SK-N-SH treated with all-trans-retinoic acid at 6 μM for 48 hours (cell line): ENCODE measurements around the gene DCXR.

Experiments used
- ATAC-seq: fragments of 200-7000 bp; cut with Tn5 transposase; 3 replicates; pipeline ENCODE4 v1.9.1; 2020; ENCODE audit warnings: mild to moderate bottlenecking, moderate library complexity
- ARNTL ChIP-seq: fragments of 450-650 bp; formaldehyde crosslinking; IDR thresholded peaks from 2 replicates; pipeline ENCODE4 v1.5.0; 2020; ENCODE audit warnings: low read depth, mild to moderate bottlenecking, moderate library complexity, borderline replicate concordance
- CREB5 ChIP-seq: fragments of 250-450 bp; sonication (Bioruptor Pico); IDR thresholded peaks from 2 replicates; pipeline ENCODE4 v1.5.1; 2020; ENCODE audit warnings: low read depth, mild to moderate bottlenecking, moderate library complexity
- CSDC2 ChIP-seq: fragments of 250-450 bp; sonication (Bioruptor Pico); IDR thresholded peaks from 2 replicates; pipeline ENCODE4 v1.5.0; 2020; ENCODE audit warnings: mild to moderate bottlenecking, moderate library complexity
- CSRNP3 ChIP-seq: fragments of 250-450 bp; sonication (Bioruptor Pico); IDR thresholded peaks from 2 replicates; pipeline ENCODE4 v1.5.1; 2021; ENCODE audit warnings: mild to moderate bottlenecking, moderate library complexity
- PATZ1 ChIP-seq: fragments of 250-450 bp; sonication (Bioruptor Pico); IDR thresholded peaks from 2 replicates; pipeline ENCODE4 v1.8.0; 2020; ENCODE audit warnings: mild to moderate bottlenecking, moderate library complexity, borderline replicate concordance
- POU6F1 ChIP-seq: fragments of 250-450 bp; sonication (Bioruptor Pico); IDR thresholded peaks from 2 replicates; pipeline ENCODE4 v1.8.0; 2021; ENCODE audit warnings: low read depth, mild to moderate bottlenecking, moderate library complexity, borderline replicate concordance
- RARB ChIP-seq: fragments of 250-450 bp; sonication (Bioruptor Pico); IDR thresholded peaks from 2 replicates; pipeline ENCODE4 v1.8.0; 2021; ENCODE audit warnings: mild to moderate bottlenecking, moderate library complexity
- SNAI2 ChIP-seq: fragments of 250-450 bp; sonication (Bioruptor Pico); IDR thresholded peaks from 2 replicates; pipeline ENCODE4 v1.5.0; 2020; ENCODE audit warnings: mild to moderate bottlenecking, moderate library complexity
- TOX ChIP-seq: fragments of 250-450 bp; sonication (Bioruptor Pico); IDR thresholded peaks from 2 replicates; pipeline ENCODE4 v1.8.0; 2021; ENCODE audit warnings: mild to moderate bottlenecking, moderate library complexity, borderline replicate concordance
- TSHZ2 ChIP-seq: fragments of 250-450 bp; sonication (Bioruptor Pico); IDR thresholded peaks from 2 replicates; pipeline ENCODE4 v1.5.0; 2020; ENCODE audit warnings: mild to moderate bottlenecking, moderate library complexity
- ZC3H10 ChIP-seq: fragments of 250-450 bp; sonication (Bioruptor Pico); IDR thresholded peaks from 2 replicates; pipeline ENCODE4 v1.5.1; 2021; ENCODE audit warnings: mild to moderate bottlenecking, moderate library complexity
- ZFP3 ChIP-seq: fragments of 250-450 bp; sonication (Bioruptor Pico); IDR thresholded peaks from 2 replicates; pipeline ENCODE4 v1.5.0; 2020; ENCODE audit warnings: mild to moderate bottlenecking, moderate library complexity
- ZFP30 ChIP-seq: fragments of 450-650 bp; formaldehyde crosslinking; IDR thresholded peaks from 2 replicates; pipeline ENCODE4 v1.5.0; 2022; ENCODE audit warnings: mild to moderate bottlenecking, moderate library complexity
- ZNF70 ChIP-seq: fragments of 450-650 bp; formaldehyde crosslinking; IDR thresholded peaks from 2 replicates; pipeline ENCODE4 v1.5.0; 2020; ENCODE audit warnings: mild to moderate bottlenecking, moderate library complexity

Gene DCXR

GRCh38 chr17:82052638-82053059, 15.2 kb upstream of the DCXR start:
- peak; percentile 1 for ATAC-seq
- TF ChIP-seq CREB5 (CRISPR knock-in tag) (no peak), ARNTL (CRISPR knock-in tag) (no peak), CSRNP3 (no peak), SNAI2 (CRISPR knock-in tag) (no peak)
- TF ChIP-seq, all 23 proteins: peak for 0

GRCh38 chr17:82051776-82052637, 14.5 kb upstream of the DCXR start, which contains the start of the genes GPS1 and RFNG:
TSS of gene GPS1 (plus strand) at chr17:82051898. CDS start at chr17:82051932, 34 bp downstream.
TSS of gene RFNG (minus strand) at chr17:82051811. CDS start at chr17:82051766, 45 bp downstream.
- TF ChIP-seq ZC3H10 (no peak), TOX (CRISPR knock-in tag) (no peak), ZFP3 (CRISPR knock-in tag) (no peak), ZFP30 (CRISPR knock-in tag) (no peak), PATZ1 (CRISPR knock-in tag) (no peak), POU6F1 (CRISPR knock-in tag) (no peak), RARB (CRISPR knock-in tag) (no peak)
- TF ChIP-seq, all 23 proteins: peak for 0
- ATAC-seq, result peak; percentile 65

GRCh38 chr17:82050761-82051641, 13.5 kb upstream of the DCXR start:
- no peak for TF ChIP-seq POU6F1 (CRISPR knock-in tag)
- no peak for TF ChIP-seq ZNF70 (CRISPR knock-in tag)
- TF ChIP-seq TSHZ2 (CRISPR knock-in tag), result peak; percentile 21; the same call in 1 of the 2 replicates
- TF ChIP-seq CSDC2 (CRISPR knock-in tag), result no peak
- no peak for TF ChIP-seq ZC3H10
- peak; percentile 10; the same call in 2 of the 3 replicates for ATAC-seq
